Immature natural killer cell (primary cell): ENCODE data around the gene ULK4. TPM values are rescaled to one million over a fixed set of nuclear protein-coding genes. Genes with fewer than 3 reads are reported as not detected.

Experiments used
- DNase-seq, 3 donors: peaks; one replicate each; pipeline ENCODE4 v3.0.0; 2022; ENCODE audit warnings: mixed read lengths in 1 of 3
- H3K27ac Mint-ChIP-seq, 6 donors: one replicate each; pipeline ENCODE4 v1.8.0; 2020; ENCODE audit warnings: mixed read lengths in 6 of 6, mild to moderate bottlenecking in 5 of 6, inconsistent platforms in 4 of 6, moderate library complexity in 3 of 6
- H3K27me3 Mint-ChIP-seq, 3 donors: one replicate each; pipeline ENCODE4 v1.8.0; 2020 to 2021; ENCODE audit warnings: low read depth in 3 of 3, mild to moderate bottlenecking in 3 of 3, mixed read lengths in 3 of 3, moderate library complexity in 3 of 3, inconsistent platforms in 1 of 3
- H3K36me3 Mint-ChIP-seq, 3 donors: one replicate each; pipeline ENCODE4 v1.8.0; 2020; ENCODE audit warnings: mixed read lengths in 3 of 3, inconsistent platforms in 2 of 3, mild to moderate bottlenecking in 2 of 3
- H3K4me1 Mint-ChIP-seq, 2 donors: one replicate each; pipeline ENCODE4 v1.8.0; 2020; ENCODE audit warnings: inconsistent platforms in 2 of 2, mild to moderate bottlenecking in 2 of 2, mixed read lengths in 2 of 2, moderate library complexity in 1 of 2
- H3K4me3 Mint-ChIP-seq, 5 donors: one replicate each; pipeline ENCODE4 v1.8.0; 2020; ENCODE audit warnings: mild to moderate bottlenecking in 5 of 5, mixed read lengths in 5 of 5, inconsistent platforms in 3 of 5, moderate library complexity in 3 of 5
- H3K9me3 Mint-ChIP-seq, 6 donors: one replicate each; pipeline ENCODE4 v1.8.0; 2020; ENCODE audit warnings: mild to moderate bottlenecking in 6 of 6, mixed read lengths in 6 of 6, inconsistent platforms in 4 of 6, moderate library complexity in 3 of 6
- polyA plus RNA-seq, 3 donors: library from polyadenylated mRNA; unstranded; fragments of 300-500 nt; fragmentation: Illumina TruSeq; gene quantifications; one replicate each; pipeline ENCODE4 v1.2.3, GENCODE V29; 2021

Gene ULK4
- polyA plus RNA-seq, 3 donors from 2014 or later = 9.9 to 10.6 (median 9.9) TPM

GRCh38 chr3:41599127-41599484 lies 362.8 kb downstream of the ULK4 start:
- Mint-ChIP-seq H3K27me3 (peaks cover 0 to 2% (median 0%) of the 10 kb centered on the region in 3 donors), H3K27ac (no peak overlapping the region), H3K4me1 (peaks cover 22 to 31% of the 10 kb centered on the region in 2 donors), H3K4me3 (no peak overlapping the region), H3K9me3 (peaks cover 0 to 2% (median 0%) of the 10 kb centered on the region in 6 donors), H3K36me3 (no peaks in the 10 kb centered on the region)
- DNase-seq = no peak

GRCh38 chr3:41598402-41599126 lies 363.3 kb downstream of the ULK4 start:
- no peaks in the 10 kb centered on the region for H3K36me3 Mint-ChIP-seq
- no peak overlapping the region for H3K27ac Mint-ChIP-seq
- H3K4me1 Mint-ChIP-seq = peaks cover 22 to 31% of the 10 kb centered on the region in 2 donors
- no peak for DNase-seq
- H3K9me3 Mint-ChIP-seq = peaks cover 0 to 2% (median 0%) of the 10 kb centered on the region in 6 donors
- H3K27me3 Mint-ChIP-seq = peaks cover 0 to 2% (median 0%) of the 10 kb centered on the region in 3 donors
- no peak overlapping the region for H3K4me3 Mint-ChIP-seq

- no peaks in the 10 kb centered on the region for H3K36me3 Mint-ChIP-seq
- no peak overlapping the region for H3K27ac Mint-ChIP-seq
- peaks cover 10 to 14% of the 10 kb centered on the region in 2 donors for H3K4me1 Mint-ChIP-seq
- H3K4me3 Mint-ChIP-seq = no peak overlapping the region
- DNase-seq = no peak
- H3K27me3 Mint-ChIP-seq = peaks cover 0 to 2% (median 2%) of the 10 kb centered on the region in 3 donors
- H3K9me3 Mint-ChIP-seq = peaks cover 0 to 2% (median 0%) of the 10 kb centered on the region in 6 donors
These were observed 368.1 kb downstream of the ULK4 start for GRCh38 chr3:41593774-41594173.

GRCh38 chr3:41592753-41593510 lies 369.0 kb downstream of the ULK4 start:
- Mint-ChIP-seq H3K4me3 (no peak overlapping the region), H3K4me1 (peaks cover 10 to 14% of the 10 kb centered on the region in 2 donors), H3K27ac (no peak overlapping the region), H3K27me3 (peaks cover 0 to 2% (median 2%) of the 10 kb centered on the region in 3 donors), H3K9me3 (peaks cover 0 to 2% (median 0%) of the 10 kb centered on the region in 6 donors), H3K36me3 (no peaks in the 10 kb centered on the region)
- no peak for DNase-seq

GRCh38 chr3:41583014-41583413 lies 378.9 kb downstream of the ULK4 start:
- Mint-ChIP-seq H3K4me1 (no peaks in the 10 kb centered on the region), H3K36me3 (peaks cover 3 to 7% (median 5%) of the 10 kb centered on the region in 3 donors), H3K4me3 (no peak overlapping the region), H3K27me3 (no peaks in the 10 kb centered on the region), H3K9me3 (no peaks in the 10 kb centered on the region), H3K27ac (no peak overlapping the region)
- no peak for DNase-seq

- Mint-ChIP-seq H3K4me1 (no peaks in the 10 kb centered on the region), H3K27ac (no peak overlapping the region), H3K9me3 (no peaks in the 10 kb centered on the region), H3K27me3 (no peaks in the 10 kb centered on the region), H3K4me3 (no peak overlapping the region), H3K36me3 (peaks cover 3 to 7% (median 5%) of the 10 kb centered on the region in 3 donors)
- DNase-seq = no peak
These were observed 380.2 kb downstream of the ULK4 start for GRCh38 chr3:41581700-41582099.

- no peak overlapping the region for H3K27ac Mint-ChIP-seq
- no peak overlapping the region for H3K4me3 Mint-ChIP-seq
- no peaks in the 10 kb centered on the region for H3K9me3 Mint-ChIP-seq
- no peaks in the 10 kb centered on the region for H3K27me3 Mint-ChIP-seq
- H3K4me1 Mint-ChIP-seq = no peaks in the 10 kb centered on the region
- peaks cover 3 to 7% (median 5%) of the 10 kb centered on the region in 3 donors for H3K36me3 Mint-ChIP-seq
- no peak for DNase-seq
These were observed 381.5 kb downstream of the ULK4 start for GRCh38 chr3:41580274-41580959.

GRCh38 chr3:41579861-41580260 lies 382.0 kb downstream of the ULK4 start:
- no peaks in the 10 kb centered on the region for H3K9me3 Mint-ChIP-seq
- no peak for DNase-seq
- no peak overlapping the region for H3K4me3 Mint-ChIP-seq
- H3K27me3 Mint-ChIP-seq = no peaks in the 10 kb centered on the region
- peaks cover 3 to 7% (median 5%) of the 10 kb centered on the region in 3 donors for H3K36me3 Mint-ChIP-seq
- no peak overlapping the region for H3K27ac Mint-ChIP-seq
- H3K4me1 Mint-ChIP-seq = no peaks in the 10 kb centered on the region

GRCh38 chr3:41578798-41579197 lies 383.1 kb downstream of the ULK4 start:
- Mint-ChIP-seq H3K27ac (no peak overlapping the region), H3K4me1 (no peaks in the 10 kb centered on the region), H3K36me3 (peaks cover 3 to 8% (median 7%) of the 10 kb centered on the region in 3 donors), H3K4me3 (no peak overlapping the region), H3K27me3 (no peaks in the 10 kb centered on the region), H3K9me3 (no peaks in the 10 kb centered on the region)
- no peak for DNase-seq

GRCh38 chr3:41575724-41576123 lies 386.2 kb downstream of the ULK4 start:
- Mint-ChIP-seq H3K27me3 (peaks cover 0 to 2% (median 0%) of the 10 kb centered on the region in 3 donors), H3K4me1 (no peaks in the 10 kb centered on the region), H3K9me3 (no peaks in the 10 kb centered on the region), H3K4me3 (no peak overlapping the region), H3K27ac (no peak overlapping the region), H3K36me3 (peaks cover 3 to 4% (median 3%) of the 10 kb centered on the region in 3 donors)
- DNase-seq = no peak

GRCh38 chr3:41574900-41575299 lies 387.0 kb downstream of the ULK4 start:
- Mint-ChIP-seq H3K9me3 (no peaks in the 10 kb centered on the region), H3K27me3 (peaks cover 0 to 2% (median 0%) of the 10 kb centered on the region in 3 donors), H3K4me1 (no peaks in the 10 kb centered on the region), H3K27ac (no peak overlapping the region), H3K4me3 (no peak overlapping the region), H3K36me3 (peaks cover 3 to 4% (median 3%) of the 10 kb centered on the region in 3 donors)
- DNase-seq = no peak

GRCh38 chr3:41573591-41573990 lies 388.3 kb downstream of the ULK4 start:
- no peak for DNase-seq
- no peak overlapping the region for H3K27ac Mint-ChIP-seq
- peaks cover 0 to 3% (median 0%) of the 10 kb centered on the region in 3 donors for H3K36me3 Mint-ChIP-seq
- no peaks in the 10 kb centered on the region for H3K4me1 Mint-ChIP-seq
- no peaks in the 10 kb centered on the region for H3K9me3 Mint-ChIP-seq
- H3K4me3 Mint-ChIP-seq = no peak overlapping the region
- peaks cover 0 to 2% (median 1%) of the 10 kb centered on the region in 3 donors for H3K27me3 Mint-ChIP-seq

- H3K4me3 Mint-ChIP-seq = no peak overlapping the region
- H3K27me3 Mint-ChIP-seq = peaks cover 0 to 3% (median 2%) of the 10 kb centered on the region in 3 donors
- no peaks in the 10 kb centered on the region for H3K9me3 Mint-ChIP-seq
- H3K36me3 Mint-ChIP-seq = peaks cover 0 to 3% (median 0%) of the 10 kb centered on the region in 3 donors
- DNase-seq = no peak
- H3K4me1 Mint-ChIP-seq = no peaks in the 10 kb centered on the region
- H3K27ac Mint-ChIP-seq = no peak overlapping the region
These were observed 389.8 kb downstream of the ULK4 start for GRCh38 chr3:41572092-41572491.
